Right atrium auricular region (tissue), 2 donors: ENCODE data around the gene PRIMA1. TPM values are rescaled to one million over a fixed set of nuclear protein-coding genes. Genes with fewer than 3 reads are reported as not detected.

Source experiments
- DNase-seq: peaks from one replicate; pipeline ENCODE4 v3.0.0-alpha.2; 2019; ENCODE audit warnings: low spot score
- H3K27ac ChIP-seq, 2 donors: fragments of 200-600 bp; sonication (generic); 1 replicate in 1 of 2; 2 replicates in 1 of 2; pipeline ENCODE4 v1.5.1; 2016 to 2019
- H3K27me3 ChIP-seq, 2 donors: fragments of 200-600 bp; sonication (generic); one replicate each; pipeline versions ENCODE4 v1.5.1 to v1.6.0; 2017 to 2019
- H3K36me3 ChIP-seq: fragments of 200-600 bp; sonication (generic); one replicate; pipeline ENCODE4 v1.5.1; 2016
- H3K4me1 ChIP-seq, 2 donors: fragments of 200-600 bp; sonication (generic); one replicate each; pipeline versions ENCODE4 v1.5.1 to v1.6.0; 2017 to 2019
- H3K4me3 ChIP-seq, 2 donors: fragments of 200-600 bp; sonication (generic); 1 replicate in 1 of 2; 2 replicates in 1 of 2; pipeline ENCODE4 v1.5.1; 2017 to 2019; ENCODE audit warnings: mild to moderate bottlenecking in 1 of 2, moderate library complexity in 1 of 2
- H3K9me3 ChIP-seq, 2 donors: fragments of 200-600 bp; sonication (generic); one replicate each; pipeline ENCODE4 v1.5.1; 2019
- CTCF ChIP-seq, 2 donors: fragments of 200-600 bp; sonication (generic); IDR thresholded peaks; one replicate each; pipeline ENCODE4 v1.5.1; 2019; ENCODE audit warnings: antibody characterized with exemption in 2 of 2
- total RNA-seq, 2 donors: library from RNA; depleted of rRNA; stranded (reverse); fragments of >200 nt; gene quantifications; one replicate each; pipeline ENCODE4 v1.1.0, GENCODE V29; 2016

The PRIMA1 gene
- total RNA-seq, 2 donors from 2014 or later: 2.2 to 4.1 TPM

GRCh38 chr14:93793555-93794324, 5.5 kb upstream of the PRIMA1 start:
- no peak overlapping the region for H3K27ac ChIP-seq
- no peaks in the 10 kb centered on the region for H3K9me3 ChIP-seq
- no peak overlapping the region for H3K4me3 ChIP-seq
- no peaks in the 10 kb centered on the region for H3K27me3 ChIP-seq
- DNase-seq: no peak
- TF ChIP-seq CTCF (IDR thresholded peaks at IDR 0.05): no peak
- peaks cover 0 to 12% of the 10 kb centered on the region in 2 donors for H3K4me1 ChIP-seq
- no peaks in the 10 kb centered on the region for H3K36me3 ChIP-seq

- no peak for DNase-seq
- no peaks in the 10 kb centered on the region for H3K36me3 ChIP-seq
- TF ChIP-seq CTCF (IDR thresholded peaks at IDR 0.05): no peak
- no peak overlapping the region for H3K4me3 ChIP-seq
- H3K27me3 ChIP-seq: no peaks in the 10 kb centered on the region
- peaks cover 0 to 22% of the 10 kb centered on the region in 2 donors for H3K4me1 ChIP-seq
- no peak overlapping the region for H3K27ac ChIP-seq
- H3K9me3 ChIP-seq: no peaks in the 10 kb centered on the region
These were observed 4.1 kb upstream of the PRIMA1 start for GRCh38 chr14:93792391-93792790.

DNA sequence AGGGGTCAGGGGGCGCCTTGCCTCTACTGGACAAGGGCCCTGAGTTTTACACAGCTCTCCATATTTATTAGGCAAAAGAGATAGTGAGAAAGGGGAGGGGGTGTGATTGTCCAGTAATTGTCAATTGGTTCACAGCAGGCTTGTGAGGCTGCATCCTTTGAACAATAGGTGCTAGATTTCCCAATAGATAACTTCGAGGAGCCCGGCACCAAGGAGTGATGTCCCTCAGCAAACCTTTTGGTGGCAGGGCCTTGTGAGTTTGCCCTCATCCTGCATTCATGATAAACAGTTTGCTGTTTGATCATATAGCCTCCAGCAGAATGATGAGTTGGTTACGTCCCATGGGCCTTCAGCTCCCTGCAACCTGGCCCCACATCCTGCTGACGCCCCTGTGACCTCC, 2.7 kb upstream of the PRIMA1 start:
- no peaks in the 10 kb centered on the region for H3K36me3 ChIP-seq
- H3K9me3 ChIP-seq: no peaks in the 10 kb centered on the region
- H3K27ac ChIP-seq: no peak overlapping the region
- H3K4me1 ChIP-seq: peaks cover 0 to 22% of the 10 kb centered on the region in 2 donors
- TF ChIP-seq CTCF (IDR thresholded peaks at IDR 0.05): no peak
- H3K27me3 ChIP-seq: no peaks in the 10 kb centered on the region
- DNase-seq: no peak
- no peak overlapping the region for H3K4me3 ChIP-seq

GRCh38 chr14:93789228-93790130, 1.2 kb upstream of the PRIMA1 start:
- Histone ChIP-seq H3K9me3 (no peaks in the 10 kb centered on the region), H3K27ac (peak overlapping the region; percentile 76 to 83), H3K36me3 (no peaks in the 10 kb centered on the region), H3K4me3 (peak overlapping the region; percentile 58 to 59), H3K4me1 (peaks cover 0 to 22% of the 10 kb centered on the region in 2 donors), H3K27me3 (no peaks in the 10 kb centered on the region)
- TF ChIP-seq CTCF (IDR thresholded peaks at IDR 0.05): no peak
- DNase-seq: no peak

DNA sequence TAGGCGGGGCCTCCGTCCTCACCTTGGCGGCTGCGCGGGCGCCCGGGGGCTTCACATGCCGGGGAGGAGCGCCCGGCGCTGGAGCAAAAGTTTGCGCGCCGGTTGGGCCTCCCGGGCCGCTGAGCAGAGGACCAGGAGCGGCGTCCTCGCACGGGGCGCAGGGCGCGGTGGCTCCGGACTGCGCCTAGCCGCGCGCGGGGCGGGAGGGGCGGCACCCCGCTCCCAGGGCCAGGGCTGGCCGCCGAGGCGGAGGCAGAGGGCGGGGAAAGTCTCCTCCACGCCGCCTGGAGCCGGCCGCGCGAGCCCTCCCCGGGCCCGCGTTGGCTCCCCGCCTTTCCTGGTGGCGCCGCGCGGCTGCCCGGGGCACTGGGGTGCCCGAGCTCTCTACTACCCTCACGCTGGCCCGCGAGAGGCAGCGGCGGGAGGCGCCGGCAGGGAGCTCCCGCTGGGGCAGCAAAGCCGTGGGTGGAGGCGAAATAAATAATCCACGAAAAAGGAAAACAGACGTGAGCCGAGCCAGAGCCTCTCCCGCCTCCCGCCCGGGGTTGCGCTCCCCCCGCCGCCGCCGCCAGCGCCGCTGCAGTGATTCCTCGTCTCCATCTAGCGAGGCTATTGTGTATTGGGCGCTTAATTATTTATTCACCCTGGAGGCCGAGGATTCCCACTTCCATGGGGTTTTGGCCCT, 400 bp upstream of the PRIMA1 start:
- H3K4me1 ChIP-seq: peaks cover 0 to 22% of the 10 kb centered on the region in 2 donors
- H3K36me3 ChIP-seq: no peaks in the 10 kb centered on the region
- no peaks in the 10 kb centered on the region for H3K9me3 ChIP-seq
- H3K27ac ChIP-seq: peak overlapping the region; percentile 76 to 83
- peak; percentile 19 to 73 for TF ChIP-seq CTCF (IDR thresholded peaks at IDR 0.05)
- H3K4me3 ChIP-seq: peak overlapping the region; percentile 58 to 59
- H3K27me3 ChIP-seq: no peaks in the 10 kb centered on the region
- peak; percentile 67 for DNase-seq
